Immature natural killer cell (primary cell): Measurements from ENCODE around the gene MED25. TPM values are rescaled to one million over a fixed set of nuclear protein-coding genes. Genes with fewer than 3 reads are reported as not detected.

Source experiments
- DNase-seq, 3 donors: peaks; one replicate each; pipeline ENCODE4 v3.0.0; 2022; ENCODE audit warnings: mixed read lengths in 1 of 3
- H3K27ac Mint-ChIP-seq, 6 donors: one replicate each; pipeline ENCODE4 v1.8.0; 2020; ENCODE audit warnings: mixed read lengths in 6 of 6, mild to moderate bottlenecking in 5 of 6, inconsistent platforms in 4 of 6, moderate library complexity in 3 of 6
- H3K27me3 Mint-ChIP-seq, 3 donors: one replicate each; pipeline ENCODE4 v1.8.0; 2020 to 2021; ENCODE audit warnings: low read depth in 3 of 3, mild to moderate bottlenecking in 3 of 3, mixed read lengths in 3 of 3, moderate library complexity in 3 of 3, inconsistent platforms in 1 of 3
- H3K36me3 Mint-ChIP-seq, 3 donors: one replicate each; pipeline ENCODE4 v1.8.0; 2020; ENCODE audit warnings: mixed read lengths in 3 of 3, inconsistent platforms in 2 of 3, mild to moderate bottlenecking in 2 of 3
- H3K4me1 Mint-ChIP-seq, 2 donors: one replicate each; pipeline ENCODE4 v1.8.0; 2020; ENCODE audit warnings: inconsistent platforms in 2 of 2, mild to moderate bottlenecking in 2 of 2, mixed read lengths in 2 of 2, moderate library complexity in 1 of 2
- H3K4me3 Mint-ChIP-seq, 5 donors: one replicate each; pipeline ENCODE4 v1.8.0; 2020; ENCODE audit warnings: mild to moderate bottlenecking in 5 of 5, mixed read lengths in 5 of 5, inconsistent platforms in 3 of 5, moderate library complexity in 3 of 5
- H3K9me3 Mint-ChIP-seq, 6 donors: one replicate each; pipeline ENCODE4 v1.8.0; 2020; ENCODE audit warnings: mild to moderate bottlenecking in 6 of 6, mixed read lengths in 6 of 6, inconsistent platforms in 4 of 6, moderate library complexity in 3 of 6
- polyA plus RNA-seq, 3 donors: library from polyadenylated mRNA; unstranded; fragments of 300-500 nt; fragmentation: Illumina TruSeq; gene quantifications; one replicate each; pipeline ENCODE4 v1.2.3, GENCODE V29; 2021

MED25 gene
- polyA plus RNA-seq, 3 donors from 2014 or later, result 5.0 to 30.4 (median 13.9) TPM

DNA sequence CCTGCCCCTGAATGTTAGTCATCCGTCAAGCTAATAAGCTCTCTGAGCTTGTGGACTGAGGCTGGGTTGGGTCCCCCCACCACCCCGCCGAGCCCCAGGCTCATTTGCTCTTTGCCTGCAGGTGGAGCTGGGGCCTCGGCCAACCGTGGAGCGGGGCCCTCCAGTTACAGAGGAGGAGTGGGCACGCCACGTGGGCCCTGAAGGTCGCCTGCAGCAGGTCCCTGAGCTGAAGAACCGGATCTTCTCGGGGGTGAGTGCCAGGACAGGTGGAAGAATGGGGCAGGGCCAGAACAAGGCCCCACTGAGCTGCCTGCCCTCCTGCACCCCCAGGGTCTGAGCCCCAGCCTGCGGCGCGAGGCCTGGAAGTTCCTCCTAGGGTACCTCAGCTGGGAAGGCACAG, 64.6 kb downstream of the MED25 start:
- Mint-ChIP-seq H3K4me1 (peaks cover 14 to 15% of the 10 kb centered on the region in 2 donors), H3K36me3 (peaks cover 9 to 28% (median 15%) of the 10 kb centered on the region in 3 donors), H3K27ac (no peak overlapping the region), H3K27me3 (peaks cover 2% of the 10 kb centered on the region in 3 donors), H3K9me3 (no peaks in the 10 kb centered on the region), H3K4me3 (no peak overlapping the region)
- no peak for DNase-seq

DNA sequence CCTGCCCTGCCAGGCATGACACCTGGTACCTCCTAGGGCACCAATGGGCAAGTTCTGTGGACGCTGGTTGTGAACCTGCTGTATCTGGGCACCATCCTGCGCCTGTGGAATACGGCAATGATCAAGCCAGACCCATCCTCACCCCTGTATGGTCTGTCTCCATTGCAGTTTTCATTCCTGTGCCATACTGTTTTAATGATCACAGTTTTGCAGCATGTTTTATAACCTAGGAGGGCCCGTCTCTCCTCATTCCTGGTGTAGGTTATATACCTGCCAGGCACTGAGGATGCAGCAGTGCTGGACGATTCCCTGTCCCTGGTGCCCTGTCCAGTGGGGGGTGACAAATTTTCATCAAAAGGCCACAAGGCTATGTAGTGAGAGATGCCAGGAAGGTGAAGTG, 65.0 kb downstream of the MED25 start:
- Mint-ChIP-seq H3K27ac (no peak overlapping the region), H3K36me3 (peaks cover 9 to 28% (median 15%) of the 10 kb centered on the region in 3 donors), H3K4me3 (no peak overlapping the region), H3K9me3 (no peaks in the 10 kb centered on the region), H3K4me1 (peaks cover 11 to 12% of the 10 kb centered on the region in 2 donors), H3K27me3 (peaks cover 2% of the 10 kb centered on the region in 3 donors)
- no peak for DNase-seq

DNA sequence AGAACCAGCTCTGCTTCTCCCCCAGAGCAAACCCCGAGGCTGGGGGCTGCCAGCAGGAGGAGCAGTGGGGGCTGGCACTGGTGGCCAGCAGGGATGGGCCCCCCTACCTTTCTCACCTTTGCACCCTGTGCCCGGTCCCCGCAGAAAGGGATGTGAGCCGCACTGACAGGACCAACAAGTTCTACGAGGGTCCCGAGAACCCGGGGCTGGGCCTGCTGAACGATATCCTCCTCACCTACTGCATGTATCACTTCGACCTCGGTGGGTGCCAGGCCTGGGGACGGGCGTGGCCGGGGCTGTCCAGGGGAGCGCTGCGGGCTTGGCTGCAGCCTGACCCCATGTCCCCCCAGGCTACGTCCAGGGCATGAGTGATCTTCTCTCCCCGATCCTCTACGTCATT, 66.0 kb downstream of the MED25 start:
- DNase-seq, result no peak
- Mint-ChIP-seq H3K27me3 (peaks cover 0 to 2% (median 2%) of the 10 kb centered on the region in 3 donors), H3K4me1 (peaks cover 1 to 2% of the 10 kb centered on the region in 2 donors), H3K27ac (no peak overlapping the region), H3K4me3 (no peak overlapping the region), H3K9me3 (no peaks in the 10 kb centered on the region), H3K36me3 (peaks cover 9 to 25% (median 12%) of the 10 kb centered on the region in 3 donors)

DNA sequence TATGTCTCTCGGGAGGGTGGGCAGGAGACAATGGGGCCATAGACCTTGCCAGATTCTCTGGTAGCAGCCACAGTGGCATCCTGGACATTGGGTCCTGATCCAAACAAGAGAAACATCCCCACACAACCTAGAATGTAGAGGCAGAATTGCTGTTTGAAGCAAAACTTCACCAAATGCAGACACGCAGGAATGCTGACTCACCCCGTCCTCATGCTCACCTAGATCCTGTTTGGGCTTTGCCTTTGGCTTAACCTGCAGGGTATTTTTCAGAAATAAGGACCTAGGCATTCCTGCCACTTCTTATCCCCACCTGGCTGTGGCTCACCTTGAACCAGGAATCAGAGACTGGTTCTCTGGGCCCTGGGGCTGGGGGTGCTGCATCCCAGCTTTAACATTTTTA, 66.7 kb downstream of the MED25 start:
- peaks cover 9 to 24% (median 10%) of the 10 kb centered on the region in 3 donors for H3K36me3 Mint-ChIP-seq
- peak overlapping the region in 1 of 6 donors; percentile 10 for H3K27ac Mint-ChIP-seq
- no peak overlapping the region for H3K4me3 Mint-ChIP-seq
- no peak for DNase-seq
- H3K27me3 Mint-ChIP-seq, result peaks cover 0 to 2% (median 2%) of the 10 kb centered on the region in 3 donors
- H3K9me3 Mint-ChIP-seq, result no peaks in the 10 kb centered on the region
- H3K4me1 Mint-ChIP-seq, result peaks cover 0 to 2% of the 10 kb centered on the region in 2 donors

Other genes with a start within 250 kb of the MED25 start
- gene NOSIP, start 237.7 kb upstream of the MED25 start, polyA plus RNA-seq, result 100 to 1,000 TPM; 196 to 251 (median 239) TPM
- gene PRRG2, start 237.0 kb upstream of the MED25 start, polyA plus RNA-seq, result under 1 TPM in 1 of 3 donors, not detected in 2; 0.78 TPM
- 1 to 10 TPM in 2 of 3 donors, under 1 TPM in 1; 0.21 to 4.0 (median 2.0) TPM for gene PRR12, start 227.1 kb upstream of the MED25 start, polyA plus RNA-seq
- 10 to 100 TPM in 2 of 3 donors, 1 to 10 TPM in 1; 9.0 to 17.3 (median 13.5) TPM for gene RRAS, start 178.1 kb upstream of the MED25 start, polyA plus RNA-seq
- gene SCAF1, start 176.1 kb upstream of the MED25 start, polyA plus RNA-seq, result 1 to 10 TPM in 1 of 3 donors, under 1 TPM in 1, not detected in 1; 0.87 to 2.6 TPM
- gene IRF3, start 152.4 kb upstream of the MED25 start, polyA plus RNA-seq, result 10 to 100 TPM; 63.8 to 82.0 (median 78.9) TPM
- 10 to 100 TPM; 12.0 to 21.1 (median 20.4) TPM for gene BCL2L12, start 152.4 kb upstream of the MED25 start, polyA plus RNA-seq
- gene PRMT1, start 141.0 kb upstream of the MED25 start, polyA plus RNA-seq, result 100 to 1,000 TPM; 125 to 204 (median 188) TPM
- under 1 TPM in 1 of 3 donors, not detected in 2; 0.28 TPM for gene ADM5, start 128.7 kb upstream of the MED25 start, polyA plus RNA-seq
- gene CPT1C, start 127.2 kb upstream of the MED25 start, polyA plus RNA-seq, result not detected
- under 1 TPM in 1 of 3 donors, not detected in 2; 0.19 TPM for gene TSKS, start 55.0 kb upstream of the MED25 start, polyA plus RNA-seq
- gene AP2A1, start 51.3 kb upstream of the MED25 start, polyA plus RNA-seq, result 10 to 100 TPM in 2 of 3 donors, 1 to 10 TPM in 1; 6.4 to 27.7 (median 11.6) TPM
- 10 to 100 TPM in 1 of 3 donors, 1 to 10 TPM in 2; 7.3 to 12.0 (median 8.2) TPM for gene FUZ, start 5.0 kb upstream of the MED25 start, polyA plus RNA-seq
- 10 to 100 TPM; 32.0 to 59.7 (median 41.4) TPM for gene PTOV1, start 32.9 kb downstream of the MED25 start, polyA plus RNA-seq
- 10 to 100 TPM; 36.4 to 55.1 (median 41.4) TPM for gene PNKP, start 49.3 kb downstream of the MED25 start, polyA plus RNA-seq
- 1 to 10 TPM; 2.5 to 4.7 (median 3.3) TPM for gene AKT1S1, start 59.1 kb downstream of the MED25 start, polyA plus RNA-seq
- gene TBC1D17, start 59.4 kb downstream of the MED25 start, polyA plus RNA-seq, result 10 to 100 TPM in 1 of 3 donors, 1 to 10 TPM in 2; 7.1 to 18.4 (median 7.3) TPM
- gene IL4I1, start 78.6 kb downstream of the MED25 start, polyA plus RNA-seq, result under 1 TPM in 2 of 3 donors, not detected in 1; 0.27 to 0.40 TPM
- 1 to 10 TPM; 1.2 to 3.1 (median 2.8) TPM for gene ATF5, start 110.9 kb downstream of the MED25 start, polyA plus RNA-seq
- 10 to 100 TPM; 21.8 to 67.1 (median 34.3) TPM for gene NUP62, start 111.2 kb downstream of the MED25 start, polyA plus RNA-seq
- not detected for gene SIGLEC11, start 142.9 kb downstream of the MED25 start, polyA plus RNA-seq
- gene VRK3, start 207.1 kb downstream of the MED25 start, polyA plus RNA-seq, result 100 to 1,000 TPM in 2 of 3 donors, 10 to 100 TPM in 1; 89.8 to 116 (median 106) TPM
- 1 to 10 TPM; 2.9 to 7.7 (median 5.2) TPM for gene ZNF473, start 207.7 kb downstream of the MED25 start, polyA plus RNA-seq